ENCODE results near the gene TENT4A. TPM values are rescaled to one million over a fixed set of nuclear protein-coding genes. Genes with fewer than 3 reads are reported as not detected.

The TENT4A gene
- total and polyA plus RNA-seq, 10 of the 15 experiments (the other 5 are each of a cell fraction or from before 2014, with no cell fraction given): 1.4 to 30.6 (median 12.5) TPM

DNA sequence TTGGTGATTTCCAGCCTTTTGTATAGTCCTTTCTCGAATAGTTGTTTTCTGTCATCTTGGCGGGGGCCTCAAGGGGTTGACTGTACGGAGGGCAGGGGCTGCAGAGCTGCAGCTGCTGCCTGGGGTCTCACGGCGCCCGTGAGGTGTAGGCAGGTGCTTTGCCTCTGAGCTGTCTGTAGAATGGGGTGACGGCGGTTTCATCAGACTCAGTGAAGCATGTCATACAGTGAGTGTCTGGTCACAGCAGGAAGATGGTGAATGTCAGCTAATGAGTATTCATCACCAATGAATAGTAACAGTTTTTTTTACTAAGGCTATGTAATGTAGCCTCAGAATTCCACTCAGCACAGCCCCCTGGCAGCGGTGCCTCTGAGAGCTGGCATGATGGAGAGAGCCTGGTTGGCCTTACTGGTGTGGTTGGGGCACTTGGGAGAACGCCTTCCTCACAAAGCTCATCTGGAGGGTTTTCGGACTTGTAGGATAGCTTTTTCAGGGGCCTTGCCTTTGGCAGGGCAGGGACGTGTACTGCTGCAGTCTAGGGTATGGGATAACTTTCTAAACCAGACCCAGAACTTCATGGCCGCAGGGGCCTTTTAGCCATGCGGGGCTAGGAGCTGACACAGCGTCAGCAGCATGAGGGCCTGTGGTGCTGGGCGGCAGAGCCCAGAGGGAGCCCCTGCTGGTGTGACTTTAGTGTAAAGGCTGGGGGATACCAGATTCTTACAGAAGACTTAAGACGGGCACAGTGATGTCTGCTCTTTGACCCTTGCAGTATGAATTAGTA, 15.0 kb downstream of the TENT4A start (continued):
- TF ChIP-seq ASH2L (IDR thresholded peaks at IDR 0.05; ENCODE audit: borderline replicate concordance, low read depth): no peak
- TF ChIP-seq SREBF1 (IDR thresholded peaks at IDR 0.05; ENCODE audit: low read length): no peak
- TF ChIP-seq, protein P1, sequence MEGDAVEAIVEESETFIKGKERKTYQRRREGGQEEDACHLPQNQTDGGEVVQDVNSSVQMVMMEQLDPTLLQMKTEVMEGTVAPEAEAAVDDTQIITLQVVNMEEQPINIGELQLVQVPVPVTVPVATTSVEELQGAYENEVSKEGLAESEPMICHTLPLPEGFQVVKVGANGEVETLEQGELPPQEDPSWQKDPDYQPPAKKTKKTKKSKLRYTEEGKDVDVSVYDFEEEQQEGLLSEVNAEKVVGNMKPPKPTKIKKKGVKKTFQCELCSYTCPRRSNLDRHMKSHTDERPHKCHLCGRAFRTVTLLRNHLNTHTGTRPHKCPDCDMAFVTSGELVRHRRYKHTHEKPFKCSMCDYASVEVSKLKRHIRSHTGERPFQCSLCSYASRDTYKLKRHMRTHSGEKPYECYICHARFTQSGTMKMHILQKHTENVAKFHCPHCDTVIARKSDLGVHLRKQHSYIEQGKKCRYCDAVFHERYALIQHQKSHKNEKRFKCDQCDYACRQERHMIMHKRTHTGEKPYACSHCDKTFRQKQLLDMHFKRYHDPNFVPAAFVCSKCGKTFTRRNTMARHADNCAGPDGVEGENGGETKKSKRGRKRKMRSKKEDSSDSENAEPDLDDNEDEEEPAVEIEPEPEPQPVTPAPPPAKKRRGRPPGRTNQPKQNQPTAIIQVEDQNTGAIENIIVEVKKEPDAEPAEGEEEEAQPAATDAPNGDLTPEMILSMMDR (IDR thresholded peaks at IDR 0.05 in 2 of 3, conservative IDR thresholded peaks at IDR 0.05 in 1 of 3; ENCODE audit: control insufficient read depth in 2 of 3, extremely low read depth in 1 of 3, insufficient read depth in 1 of 3, low read depth in 3 of 3, low read length in 3 of 3): no peak
- TF ChIP-seq, protein P2, sequence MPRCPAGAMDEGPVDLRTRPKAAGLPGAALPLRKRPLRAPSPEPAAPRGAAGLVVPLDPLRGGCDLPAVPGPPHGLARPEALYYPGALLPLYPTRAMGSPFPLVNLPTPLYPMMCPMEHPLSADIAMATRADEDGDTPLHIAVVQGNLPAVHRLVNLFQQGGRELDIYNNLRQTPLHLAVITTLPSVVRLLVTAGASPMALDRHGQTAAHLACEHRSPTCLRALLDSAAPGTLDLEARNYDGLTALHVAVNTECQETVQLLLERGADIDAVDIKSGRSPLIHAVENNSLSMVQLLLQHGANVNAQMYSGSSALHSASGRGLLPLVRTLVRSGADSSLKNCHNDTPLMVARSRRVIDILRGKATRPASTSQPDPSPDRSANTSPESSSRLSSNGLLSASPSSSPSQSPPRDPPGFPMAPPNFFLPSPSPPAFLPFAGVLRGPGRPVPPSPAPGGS (IDR thresholded peaks at IDR 0.05; ENCODE audit: borderline replicate concordance, insufficient read depth, low read depth, low read length, poor library complexity, severe bottlenecking): peak; percentile 45
- TF ChIP-seq FOXM1 (IDR thresholded peaks at IDR 0.05; ENCODE audit: low read depth, low read length): peak; percentile 53; the same call in 1 of the 2 replicates
- no peak for TF ChIP-seq STAT3 (IDR thresholded peaks at IDR 0.05; ENCODE audit: low read depth, low read length)
- TF ChIP-seq, protein P3, sequence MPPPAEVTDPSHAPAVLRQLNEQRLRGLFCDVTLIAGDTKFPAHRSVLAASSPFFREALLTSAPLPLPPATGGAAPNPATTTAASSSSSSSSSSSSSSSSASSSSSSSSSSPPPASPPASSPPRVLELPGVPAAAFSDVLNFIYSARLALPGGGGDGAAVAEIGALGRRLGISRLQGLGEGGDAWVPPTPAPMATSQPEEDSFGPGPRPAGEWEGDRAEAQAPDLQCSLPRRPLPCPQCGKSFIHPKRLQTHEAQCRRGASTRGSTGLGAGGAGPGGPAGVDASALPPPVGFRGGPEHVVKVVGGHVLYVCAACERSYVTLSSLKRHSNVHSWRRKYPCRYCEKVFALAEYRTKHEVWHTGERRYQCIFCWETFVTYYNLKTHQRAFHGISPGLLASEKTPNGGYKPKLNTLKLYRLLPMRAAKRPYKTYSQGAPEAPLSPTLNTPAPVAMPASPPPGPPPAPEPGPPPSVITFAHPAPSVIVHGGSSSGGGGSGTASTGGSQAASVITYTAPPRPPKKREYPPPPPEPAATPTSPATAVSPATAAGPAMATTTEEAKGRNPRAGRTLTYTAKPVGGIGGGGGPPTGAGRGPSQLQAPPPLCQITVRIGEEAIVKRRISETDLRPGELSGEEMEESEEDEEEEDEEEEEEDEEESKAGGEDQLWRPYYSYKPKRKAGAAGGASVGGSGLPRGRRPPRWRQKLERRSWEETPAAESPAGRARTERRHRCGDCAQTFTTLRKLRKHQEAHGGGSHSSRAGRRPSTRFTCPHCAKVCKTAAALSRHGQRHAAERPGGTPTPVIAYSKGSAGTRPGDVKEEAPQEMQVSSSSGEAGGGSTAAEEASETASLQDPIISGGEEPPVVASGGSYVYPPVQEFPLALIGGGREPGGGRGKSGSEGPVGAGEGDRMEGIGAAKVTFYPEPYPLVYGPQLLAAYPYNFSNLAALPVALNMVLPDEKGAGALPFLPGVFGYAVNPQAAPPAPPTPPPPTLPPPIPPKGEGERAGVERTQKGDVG (CRISPR knock-in tag; IDR thresholded peaks at IDR 0.05): no peak
- TF ChIP-seq ZNF24 (IDR thresholded peaks at IDR 0.05): peak; percentile 37; the same call in 1 of the 2 replicates
- no peak for TF ChIP-seq RFX5 (IDR thresholded peaks at IDR 0.05; ENCODE audit: low read depth, low read length)
- TF ChIP-seq NFYA (IDR thresholded peaks at IDR 0.05; ENCODE audit: borderline replicate concordance, low read depth, low read length): no peak
- no peak for TF ChIP-seq BRCA1 (IDR thresholded peaks at IDR 0.05; ENCODE audit: low read depth, low read length)
- TF ChIP-seq, protein P4, sequence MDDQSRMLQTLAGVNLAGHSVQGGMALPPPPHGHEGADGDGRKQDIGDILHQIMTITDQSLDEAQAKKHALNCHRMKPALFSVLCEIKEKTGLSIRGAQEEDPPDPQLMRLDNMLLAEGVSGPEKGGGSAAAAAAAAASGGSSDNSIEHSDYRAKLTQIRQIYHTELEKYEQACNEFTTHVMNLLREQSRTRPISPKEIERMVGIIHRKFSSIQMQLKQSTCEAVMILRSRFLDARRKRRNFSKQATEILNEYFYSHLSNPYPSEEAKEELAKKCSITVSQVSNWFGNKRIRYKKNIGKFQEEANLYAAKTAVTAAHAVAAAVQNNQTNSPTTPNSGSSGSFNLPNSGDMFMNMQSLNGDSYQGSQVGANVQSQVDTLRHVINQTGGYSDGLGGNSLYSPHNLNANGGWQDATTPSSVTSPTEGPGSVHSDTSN (IDR thresholded peaks at IDR 0.05; ENCODE audit: insufficient replicate concordance, low read depth, low read length): peak; percentile 77
- no peak for TF ChIP-seq ZNF622 (IDR thresholded peaks at IDR 0.05)
- no peak for TF ChIP-seq POLR2AphosphoS5 (IDR thresholded peaks at IDR 0.05; ENCODE audit: low read length)
- TF ChIP-seq, protein P5, sequence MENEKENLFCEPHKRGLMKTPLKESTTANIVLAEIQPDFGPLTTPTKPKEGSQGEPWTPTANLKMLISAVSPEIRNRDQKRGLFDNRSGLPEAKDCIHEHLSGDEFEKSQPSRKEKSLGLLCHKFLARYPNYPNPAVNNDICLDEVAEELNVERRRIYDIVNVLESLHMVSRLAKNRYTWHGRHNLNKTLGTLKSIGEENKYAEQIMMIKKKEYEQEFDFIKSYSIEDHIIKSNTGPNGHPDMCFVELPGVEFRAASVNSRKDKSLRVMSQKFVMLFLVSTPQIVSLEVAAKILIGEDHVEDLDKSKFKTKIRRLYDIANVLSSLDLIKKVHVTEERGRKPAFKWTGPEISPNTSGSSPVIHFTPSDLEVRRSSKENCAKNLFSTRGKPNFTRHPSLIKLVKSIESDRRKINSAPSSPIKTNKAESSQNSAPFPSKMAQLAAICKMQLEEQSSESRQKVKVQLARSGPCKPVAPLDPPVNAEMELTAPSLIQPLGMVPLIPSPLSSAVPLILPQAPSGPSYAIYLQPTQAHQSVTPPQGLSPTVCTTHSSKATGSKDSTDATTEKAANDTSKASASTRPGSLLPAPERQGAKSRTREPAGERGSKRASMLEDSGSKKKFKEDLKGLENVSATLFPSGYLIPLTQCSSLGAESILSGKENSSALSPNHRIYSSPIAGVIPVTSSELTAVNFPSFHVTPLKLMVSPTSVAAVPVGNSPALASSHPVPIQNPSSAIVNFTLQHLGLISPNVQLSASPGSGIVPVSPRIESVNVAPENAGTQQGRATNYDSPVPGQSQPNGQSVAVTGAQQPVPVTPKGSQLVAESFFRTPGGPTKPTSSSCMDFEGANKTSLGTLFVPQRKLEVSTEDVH (IDR thresholded peaks at IDR 0.05; ENCODE audit: low read depth, partially characterized antibody): peak; percentile 46
